Natural killer cell treated with Interleukin-12 subunit alpha and Interleukin-12 subunit beta and Interleukin-15 and Interleukin-18, amount 100 ng/mL, for 72 hours (primary cell): ENCODE measurements around the gene GRIN3A. TPM values are rescaled to one million over a fixed set of nuclear protein-coding genes. Genes with fewer than 3 reads are reported as not detected.

Source experiments
- ATAC-seq, 2 donors: fragments of 150-1000 bp; cut with Tn5 transposase in 1 of 2; sonication (Bioruptor Pico), chemical (Tn5 transposase) in 1 of 2; 2 replicates each; pipeline ENCODE4 v1.10.0; 2021
- DNase-seq: peaks from one replicate; pipeline ENCODE4 v3.0.0; 2022; ENCODE audit warnings: low spot score
- H3K27ac Mint-ChIP-seq, 2 donors: 1 replicate in 1 of 2; 2 replicates in 1 of 2; pipeline ENCODE4 v1.8.0; 2022; ENCODE audit warnings: mixed read lengths in 2 of 2, mild to moderate bottlenecking in 1 of 2, moderate library complexity in 1 of 2
- H3K27me3 Mint-ChIP-seq, 2 donors: 1 replicate in 1 of 2; 2 replicates in 1 of 2; pipeline ENCODE4 v1.8.0; 2022; ENCODE audit warnings: mixed read lengths in 2 of 2
- H3K36me3 Mint-ChIP-seq: one replicate; pipeline ENCODE4 v1.8.0; 2022; ENCODE audit warnings: mixed read lengths
- H3K4me1 Mint-ChIP-seq, 2 donors: 1 replicate in 1 of 2; 2 replicates in 1 of 2; pipeline ENCODE4 v1.8.0; 2022; ENCODE audit warnings: low read depth in 2 of 2, mixed read lengths in 2 of 2, mild to moderate bottlenecking in 1 of 2
- H3K4me3 Mint-ChIP-seq: one replicate; pipeline ENCODE4 v1.8.0; 2022; ENCODE audit warnings: mixed read lengths
- H3K9me3 Mint-ChIP-seq: 2 replicates; pipeline ENCODE4 v1.8.0; 2022; ENCODE audit warnings: mixed read lengths
- total RNA-seq, 2 donors: library from RNA; stranded (reverse); gene quantifications; one replicate each; pipeline ENCODE4 v1.2.3, GENCODE V29; 2022

Gene GRIN3A
- not detected for total RNA-seq

DNA sequence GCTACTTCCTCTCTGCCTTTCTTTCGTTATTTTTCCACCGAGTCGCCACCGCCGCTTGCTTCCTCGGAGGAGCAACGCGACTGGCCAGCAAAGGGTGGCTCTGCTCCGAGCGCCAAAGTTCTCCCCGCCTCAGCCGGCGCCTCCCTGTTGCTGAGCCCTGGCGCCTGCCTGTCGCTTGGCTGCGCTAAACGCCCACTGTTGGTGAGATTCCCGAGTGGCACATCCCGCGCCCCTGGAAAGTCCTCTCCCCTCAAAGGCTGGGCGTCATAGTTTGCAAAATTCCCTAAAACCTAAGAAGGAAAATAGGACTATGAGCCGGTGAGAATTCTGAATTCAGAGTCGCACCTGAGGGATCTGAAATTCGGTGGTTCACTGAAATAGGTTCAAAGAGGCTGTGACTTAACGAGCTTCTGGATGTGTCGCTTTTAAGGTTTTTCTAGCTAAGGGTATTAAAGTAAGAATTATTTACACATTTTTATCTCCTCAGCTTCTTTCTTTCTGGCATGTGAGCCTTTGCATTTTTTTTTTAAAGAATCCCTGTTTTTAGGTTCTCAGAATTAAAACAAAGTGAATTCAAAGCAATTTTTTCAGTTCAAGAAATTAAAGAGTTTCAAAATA lies at the start of gene GRIN3A:
Gene GRIN3A (minus strand): TSS at position 82 of the 618 bp plus-strand sequence. CDS start 668 bp downstream, outside the sequence.
- H3K27me3 Mint-ChIP-seq = peaks cover 28 to 35% of the 10 kb centered on the region in 2 donors
- H3K27ac Mint-ChIP-seq = no peak within 1 kb of the TSS
- ATAC-seq (no peak), DNase-seq (no peak)
- H3K36me3 Mint-ChIP-seq = peaks cover 10% of the 10 kb centered on the region
- H3K9me3 Mint-ChIP-seq = peaks cover 8% of the 10 kb centered on the region
- no peaks in the 10 kb centered on the region for H3K4me1 Mint-ChIP-seq
- no peak within 1 kb of the TSS for H3K4me3 Mint-ChIP-seq

DNA sequence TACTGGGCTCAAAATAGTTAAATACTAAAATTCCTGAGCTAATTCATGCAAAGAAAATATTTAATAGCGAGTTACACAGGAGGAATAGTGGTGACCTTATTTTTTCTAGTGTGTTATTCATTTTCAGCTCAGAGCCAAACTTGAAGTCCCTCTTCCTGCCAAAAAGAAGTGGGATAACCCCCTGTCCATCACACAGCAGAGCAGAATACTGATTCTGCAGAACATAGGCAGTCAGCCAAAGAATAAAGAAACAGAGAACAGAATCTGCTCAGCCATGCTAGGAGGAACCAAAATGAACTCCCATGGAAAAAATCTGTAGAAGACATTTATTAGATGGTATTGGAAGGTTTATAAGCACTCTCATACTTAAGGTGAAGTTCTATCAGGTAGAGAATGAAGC lies 49.4 kb upstream of the GRIN3A start:
- Mint-ChIP-seq H3K27me3 (no peaks in the 10 kb centered on the region), H3K27ac (no peak overlapping the region), H3K4me3 (no peak overlapping the region), H3K36me3 (no peaks in the 10 kb centered on the region), H3K4me1 (no peaks in the 10 kb centered on the region), H3K9me3 (no peaks in the 10 kb centered on the region)
- DNase-seq (no peak), ATAC-seq (no peak)

DNA sequence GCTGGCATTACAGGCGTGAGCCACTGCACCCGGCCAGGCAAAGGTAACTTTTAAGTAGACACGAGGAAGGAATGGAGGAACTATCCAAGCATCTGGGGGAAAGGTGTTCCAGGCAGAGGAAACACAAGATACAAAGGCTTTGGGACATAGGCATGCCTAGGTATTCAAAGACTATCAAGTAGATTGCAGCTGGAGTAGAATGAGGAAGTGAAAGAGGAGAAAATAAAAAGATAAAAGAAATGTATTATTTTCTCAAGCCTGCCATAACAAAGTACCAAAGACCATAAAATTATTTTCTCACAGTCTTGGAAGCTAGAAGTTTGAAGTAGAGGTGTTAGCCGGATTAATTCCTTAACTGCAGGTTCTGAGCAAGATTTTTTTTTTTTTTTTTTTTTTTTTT lies 39.9 kb upstream of the GRIN3A start:
- no peaks in the 10 kb centered on the region for H3K27me3 Mint-ChIP-seq
- DNase-seq (no peak), ATAC-seq (no peak)
- H3K9me3 Mint-ChIP-seq = peaks cover 7% of the 10 kb centered on the region
- H3K36me3 Mint-ChIP-seq = no peaks in the 10 kb centered on the region
- no peaks in the 10 kb centered on the region for H3K4me1 Mint-ChIP-seq
- H3K27ac Mint-ChIP-seq = no peak overlapping the region
- no peak overlapping the region for H3K4me3 Mint-ChIP-seq

DNA sequence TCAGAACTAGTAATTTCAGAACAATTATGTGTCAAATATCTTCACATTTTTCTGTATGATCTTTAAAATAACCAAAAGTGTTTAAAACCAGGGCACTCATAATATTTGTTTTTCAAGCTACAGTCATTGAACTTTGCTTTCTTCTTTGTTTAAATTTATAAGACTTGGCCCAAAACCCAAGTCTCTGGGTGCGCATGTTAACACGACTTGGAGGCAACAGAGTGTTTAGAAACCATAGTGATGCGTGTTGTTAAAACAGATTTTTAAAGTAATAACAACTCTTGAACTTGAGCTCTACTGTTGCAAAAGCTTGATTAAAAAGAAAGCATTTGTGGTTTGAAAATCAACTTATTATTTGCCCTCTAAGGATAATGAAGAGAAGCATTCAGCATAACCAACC lies 26.0 kb upstream of the GRIN3A start:
- H3K36me3 Mint-ChIP-seq = no peaks in the 10 kb centered on the region
- no peak overlapping the region for H3K27ac Mint-ChIP-seq
- H3K9me3 Mint-ChIP-seq = peaks cover 6% of the 10 kb centered on the region
- no peaks in the 10 kb centered on the region for H3K27me3 Mint-ChIP-seq
- DNase-seq = no peak
- no peaks in the 10 kb centered on the region for H3K4me1 Mint-ChIP-seq
- no peak for ATAC-seq
- no peak overlapping the region for H3K4me3 Mint-ChIP-seq

DNA sequence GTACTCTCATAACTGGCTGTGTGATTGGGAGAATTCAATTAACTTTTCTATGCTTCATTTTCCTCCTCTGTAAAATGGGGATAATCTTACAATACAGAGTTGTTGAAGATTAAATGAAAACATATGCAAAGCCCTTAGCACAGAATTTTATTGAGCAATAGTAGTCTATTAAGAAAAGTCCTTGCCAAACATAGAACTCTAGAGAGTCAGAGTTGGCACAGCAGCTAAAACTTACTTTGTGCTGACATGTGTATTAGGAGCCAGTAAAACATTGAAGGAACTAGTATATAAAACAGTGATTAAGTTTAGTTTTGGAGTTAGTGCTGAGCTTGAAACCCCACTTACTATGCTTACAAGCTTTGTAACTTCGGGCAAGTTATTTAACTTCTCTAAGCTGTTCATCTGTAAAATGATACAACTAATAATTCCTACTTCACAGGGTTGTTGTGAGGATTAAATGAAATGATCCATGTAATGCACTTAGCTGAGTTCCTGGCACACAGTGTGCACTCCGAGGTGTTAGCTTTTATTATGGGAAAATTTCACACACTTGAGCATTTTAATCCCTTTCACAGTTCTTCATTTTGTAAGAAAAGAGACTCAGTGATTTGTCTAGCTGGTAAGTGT lies 20.0 kb upstream of the GRIN3A start:
- H3K9me3 Mint-ChIP-seq = peaks cover 2% of the 10 kb centered on the region
- H3K27ac Mint-ChIP-seq = no peak overlapping the region
- H3K4me3 Mint-ChIP-seq = no peak overlapping the region
- ATAC-seq = no peak
- H3K27me3 Mint-ChIP-seq = no peaks in the 10 kb centered on the region
- no peaks in the 10 kb centered on the region for H3K36me3 Mint-ChIP-seq
- no peak for DNase-seq
- no peaks in the 10 kb centered on the region for H3K4me1 Mint-ChIP-seq

DNA sequence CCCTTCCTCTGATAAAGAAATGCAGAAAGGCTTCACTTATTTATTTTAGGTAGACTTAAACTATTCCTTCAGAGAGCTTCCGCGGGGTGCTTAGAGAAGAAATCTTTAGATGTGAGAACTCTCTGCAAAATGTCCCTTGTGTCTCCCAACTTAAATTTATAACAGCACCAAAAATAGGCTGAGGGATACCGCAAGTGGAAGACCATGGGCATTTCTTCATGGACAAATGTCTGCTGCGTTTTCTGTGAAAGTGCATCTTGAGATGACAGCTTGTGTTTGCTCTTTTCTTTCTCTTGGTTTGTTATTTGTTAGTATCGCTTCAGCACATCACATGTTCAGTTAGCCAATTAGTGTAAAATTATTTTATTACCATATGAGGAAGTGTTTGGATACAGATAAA lies 15.3 kb upstream of the GRIN3A start:
- Mint-ChIP-seq H3K27ac (no peak overlapping the region), H3K27me3 (no peaks in the 10 kb centered on the region), H3K4me1 (no peaks in the 10 kb centered on the region)

DNA sequence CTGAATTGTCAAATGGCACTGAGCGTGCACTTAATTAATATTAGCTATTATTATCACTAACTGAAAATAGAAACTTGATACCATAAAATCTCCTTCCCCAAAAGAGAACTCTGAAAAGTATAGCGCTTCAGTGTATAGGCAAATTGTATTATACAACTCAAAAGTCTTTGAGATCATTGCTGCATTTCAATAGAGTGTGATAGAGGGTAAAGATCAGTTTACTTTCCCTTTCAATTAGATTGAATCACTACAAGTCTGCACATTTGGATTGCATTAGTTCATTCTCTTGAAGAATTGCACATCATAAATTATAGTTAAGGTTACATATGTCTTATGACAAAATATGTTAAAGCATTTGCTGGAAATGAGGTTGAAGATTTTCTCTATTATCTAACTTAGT lies 13.4 kb upstream of the GRIN3A start:
- H3K27me3 Mint-ChIP-seq = no peaks in the 10 kb centered on the region
- DNase-seq (no peak), ATAC-seq (no peak)
- no peak overlapping the region for H3K27ac Mint-ChIP-seq
- no peak overlapping the region for H3K4me3 Mint-ChIP-seq
- H3K9me3 Mint-ChIP-seq = no peaks in the 10 kb centered on the region
- H3K36me3 Mint-ChIP-seq = no peaks in the 10 kb centered on the region
- H3K4me1 Mint-ChIP-seq = no peaks in the 10 kb centered on the region

More for the DNA sequence above, 15.3 kb upstream of the GRIN3A start:
- H3K36me3 Mint-ChIP-seq = no peaks in the 10 kb centered on the region
- no peak for DNase-seq
- ATAC-seq = no peak
- no peaks in the 10 kb centered on the region for H3K9me3 Mint-ChIP-seq
- H3K4me3 Mint-ChIP-seq = no peak overlapping the region

DNA sequence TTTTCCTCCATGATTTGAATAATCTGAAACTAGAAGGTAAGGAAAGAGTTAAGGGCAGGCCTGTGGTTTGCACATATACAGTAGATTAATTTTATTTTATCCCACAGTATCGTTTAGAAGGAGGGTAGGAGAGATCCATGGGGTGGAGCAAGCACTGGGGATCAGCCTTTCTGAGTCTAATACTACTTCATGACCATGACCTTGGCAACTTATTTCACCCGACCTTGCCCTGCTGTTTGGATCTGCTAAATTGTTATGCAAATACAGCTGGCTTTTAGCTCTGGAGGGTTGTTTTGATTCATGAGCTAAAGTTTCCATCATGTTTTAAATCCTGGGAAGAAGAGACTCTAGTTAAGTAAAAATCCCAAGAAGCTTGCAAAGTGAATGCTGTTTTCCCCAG lies 864 bp upstream of the GRIN3A start:
- DNase-seq (no peak), ATAC-seq (no peak)
- peaks cover 10% of the 10 kb centered on the region for H3K36me3 Mint-ChIP-seq
- no peak overlapping the region for H3K4me3 Mint-ChIP-seq
- peaks cover 28 to 35% of the 10 kb centered on the region in 2 donors for H3K27me3 Mint-ChIP-seq
- H3K4me1 Mint-ChIP-seq = no peaks in the 10 kb centered on the region
- H3K9me3 Mint-ChIP-seq = peaks cover 8% of the 10 kb centered on the region
- H3K27ac Mint-ChIP-seq = no peak overlapping the region

DNA sequence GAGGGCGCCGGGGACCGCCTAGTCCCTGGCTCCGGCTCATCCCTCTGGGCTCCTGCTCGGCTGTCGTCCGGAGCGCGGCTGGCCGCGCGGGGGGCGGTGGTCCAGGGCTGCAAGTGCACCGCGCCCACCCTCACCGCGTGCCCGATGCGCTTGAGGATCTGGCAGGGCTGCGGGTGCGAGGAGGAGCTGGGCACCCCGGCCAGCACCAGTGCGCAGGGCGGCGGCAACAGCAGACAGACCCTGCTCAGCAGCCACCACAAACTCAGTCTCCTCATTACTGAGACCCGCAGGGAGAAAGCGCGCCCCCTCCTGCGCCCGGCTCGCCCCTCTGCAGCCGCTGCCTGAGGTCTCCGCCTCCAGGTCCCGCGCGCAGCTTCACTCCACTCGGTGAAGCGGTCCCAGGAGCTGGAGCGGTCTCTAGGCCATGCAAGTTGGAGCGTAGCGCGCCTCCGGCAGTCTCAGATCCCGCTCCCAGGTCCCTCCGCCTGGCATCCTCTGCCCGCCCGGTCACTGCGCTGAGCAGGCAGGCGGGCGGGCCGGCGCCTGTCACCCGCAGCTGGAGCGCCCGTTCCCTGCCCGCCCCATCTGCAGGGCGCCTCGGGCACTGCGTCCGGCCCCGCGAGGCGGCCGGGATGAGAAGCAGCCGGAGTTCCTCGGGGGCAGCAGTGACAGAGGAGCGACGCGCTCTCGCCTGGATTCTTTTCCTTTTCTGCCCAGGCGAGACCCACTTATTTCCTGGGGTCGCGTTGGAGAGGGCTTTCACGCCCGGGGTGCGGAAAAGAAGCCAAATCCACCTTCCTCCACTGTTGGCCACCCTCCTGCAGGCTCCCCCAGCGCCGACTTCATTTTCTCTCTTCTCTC lies 512 bp downstream of the GRIN3A start:
- peak in 1 of 2 donors; percentile 27 for ATAC-seq
- Mint-ChIP-seq H3K36me3 (peaks cover 10% of the 10 kb centered on the region), H3K4me1 (no peaks in the 10 kb centered on the region), H3K27me3 (peaks cover 28 to 35% of the 10 kb centered on the region in 2 donors), H3K4me3 (no peak overlapping the region), H3K9me3 (peaks cover 8% of the 10 kb centered on the region), H3K27ac (no peak overlapping the region)
- no peak for DNase-seq

DNA sequence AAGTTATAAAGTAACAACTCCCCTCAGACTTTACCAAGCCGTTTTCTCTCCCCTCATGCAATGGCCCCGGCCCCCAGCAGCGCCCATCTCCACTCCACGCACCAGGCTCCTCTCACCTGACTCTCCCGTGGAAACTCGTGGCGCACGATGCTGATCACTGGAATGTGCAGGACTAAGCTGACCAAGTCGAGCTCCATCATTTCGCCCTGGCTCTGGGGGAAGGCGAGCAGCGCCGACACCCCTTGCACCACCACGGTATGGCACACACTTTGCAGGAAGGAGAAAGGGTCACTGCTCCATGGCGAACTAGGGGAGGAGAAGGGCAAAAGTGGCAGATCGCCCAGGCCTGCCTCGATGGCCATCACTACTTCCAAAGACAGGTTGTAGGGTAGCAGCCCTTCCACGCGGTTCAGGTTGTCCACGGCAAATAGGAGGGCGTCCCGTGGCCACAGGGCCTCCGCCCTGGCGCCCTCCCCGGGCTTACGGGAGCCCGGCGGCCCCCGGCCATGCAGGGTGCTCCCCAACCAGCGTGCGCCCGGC lies 1.2 kb downstream of the GRIN3A start:
- H3K27ac Mint-ChIP-seq = no peak overlapping the region
- H3K4me3 Mint-ChIP-seq = no peak overlapping the region
- ATAC-seq = no peak
- H3K9me3 Mint-ChIP-seq = peaks cover 8% of the 10 kb centered on the region
- DNase-seq = no peak
- H3K4me1 Mint-ChIP-seq = no peaks in the 10 kb centered on the region
- H3K27me3 Mint-ChIP-seq = peaks cover 28 to 35% of the 10 kb centered on the region in 2 donors
- peaks cover 10% of the 10 kb centered on the region for H3K36me3 Mint-ChIP-seq

DNA sequence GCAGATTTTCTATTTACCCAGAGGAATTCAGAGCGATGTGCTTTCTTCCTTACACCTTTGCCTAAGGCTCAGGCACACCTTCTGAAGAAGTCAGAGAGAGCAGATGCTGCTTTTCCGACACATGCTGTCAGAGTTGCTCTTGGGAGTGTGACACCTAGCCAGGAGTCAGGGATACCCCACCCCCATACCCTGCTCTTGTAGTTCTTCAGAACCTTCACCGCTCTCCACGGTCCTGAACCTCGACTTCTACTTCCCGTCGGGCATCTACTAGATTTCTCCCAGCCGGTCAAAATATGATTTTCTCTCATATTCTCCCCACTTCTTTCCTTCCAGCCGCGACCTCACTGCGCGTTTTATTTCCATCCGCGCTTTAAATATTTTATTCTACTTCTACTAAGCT lies 1.7 kb downstream of the GRIN3A start:
- DNase-seq (no peak), ATAC-seq (no peak)
- no peaks in the 10 kb centered on the region for H3K4me1 Mint-ChIP-seq
- no peak overlapping the region for H3K27ac Mint-ChIP-seq
- H3K4me3 Mint-ChIP-seq = no peak overlapping the region
- peaks cover 28 to 35% of the 10 kb centered on the region in 2 donors for H3K27me3 Mint-ChIP-seq
- H3K9me3 Mint-ChIP-seq = peaks cover 8% of the 10 kb centered on the region
- peaks cover 10% of the 10 kb centered on the region for H3K36me3 Mint-ChIP-seq

DNA sequence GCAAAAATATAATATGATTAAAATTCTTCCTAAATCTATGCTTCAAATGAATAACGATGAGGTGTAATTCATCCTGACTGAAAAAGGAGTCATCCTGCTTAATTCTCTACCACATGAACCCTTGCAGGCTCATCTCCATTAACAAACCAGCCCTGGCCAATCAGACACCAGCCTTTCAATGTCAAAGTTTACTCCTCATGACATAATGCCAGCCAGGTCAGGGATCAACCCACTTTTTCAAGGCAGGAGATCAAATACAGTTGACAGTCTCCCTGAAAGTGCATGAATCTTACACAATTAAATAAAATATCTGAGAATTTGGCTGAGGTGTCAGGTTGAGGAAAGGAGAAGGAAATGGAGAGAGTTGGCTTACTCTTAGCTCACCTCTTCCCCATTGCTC lies 7.0 kb downstream of the GRIN3A start:
- no peak for ATAC-seq
- no peak overlapping the region for H3K4me3 Mint-ChIP-seq

DNA sequence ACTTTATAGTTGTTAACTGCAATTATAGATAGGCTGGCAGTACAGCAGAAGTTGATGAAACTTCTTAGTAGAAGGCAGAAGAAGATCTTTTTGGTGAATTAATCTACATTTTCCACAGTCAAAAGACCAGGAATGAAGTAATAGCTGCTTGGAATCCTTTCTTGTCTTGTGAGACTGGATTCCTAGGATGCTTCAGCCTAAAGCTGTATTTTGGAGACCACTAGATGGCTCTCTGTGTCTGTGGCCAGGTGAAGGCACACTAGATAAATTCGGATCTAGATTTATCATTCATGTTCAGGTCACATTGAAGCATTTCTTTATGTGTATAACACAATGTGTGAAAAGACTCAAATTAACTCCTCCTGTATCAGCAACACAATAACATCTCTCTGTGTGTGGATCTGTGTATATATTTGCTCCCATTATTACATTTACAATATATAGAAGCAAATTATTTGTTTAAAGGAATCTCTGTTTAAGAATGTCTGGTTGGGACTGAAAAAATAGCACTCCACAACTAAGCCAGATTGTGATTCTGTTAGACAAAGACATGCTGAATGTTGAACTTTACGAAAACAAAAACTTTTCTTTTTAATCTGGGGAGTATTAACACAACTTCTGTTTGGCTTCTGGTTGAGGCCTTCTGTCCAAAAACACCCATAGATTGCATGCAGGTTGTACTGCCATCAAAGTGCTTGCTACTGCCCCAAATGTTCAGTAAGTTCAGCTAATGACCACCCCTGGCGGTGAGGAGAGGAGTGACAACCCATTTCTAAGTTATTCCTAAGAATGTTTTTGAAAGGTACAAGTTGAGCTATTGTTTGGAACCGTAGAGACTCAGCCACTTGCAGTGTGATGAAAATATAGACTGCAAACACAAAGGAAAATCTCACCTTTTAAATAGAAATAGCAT lies 10.6 kb downstream of the GRIN3A start:
- ATAC-seq (no peak), DNase-seq (no peak)
- H3K4me1 Mint-ChIP-seq = no peaks in the 10 kb centered on the region
- peaks cover 3% of the 10 kb centered on the region for H3K9me3 Mint-ChIP-seq
- no peaks in the 10 kb centered on the region for H3K27me3 Mint-ChIP-seq
- no peaks in the 10 kb centered on the region for H3K36me3 Mint-ChIP-seq
- no peak overlapping the region for H3K27ac Mint-ChIP-seq
- no peak overlapping the region for H3K4me3 Mint-ChIP-seq

More for the DNA sequence above, 7.0 kb downstream of the GRIN3A start:
- Mint-ChIP-seq H3K4me1 (no peaks in the 10 kb centered on the region), H3K27me3 (peaks cover under 1% of the 10 kb centered on the region in 2 donors), H3K36me3 (no peaks in the 10 kb centered on the region), H3K27ac (no peak overlapping the region), H3K9me3 (peaks cover 3% of the 10 kb centered on the region)
- no peak for DNase-seq
